LHCN-M2 (cell line): ENCODE measurements around the gene GGTLC2. TPM values are rescaled to one million over a fixed set of nuclear protein-coding genes. Genes with fewer than 3 reads are reported as not detected.
A peak's percentile ranks its signal among the peaks of the same experiment; 100 is the strongest.
"Not testable (repeated sequence)": the region's sequence is repeated elsewhere in the genome, so short reads cannot be mapped to it uniquely, and the experiment has no call there.

Experiments used
- DNase-seq: peaks from one replicate; pipeline ENCODE4 v3.0.0-alpha.2; 2012; ENCODE audit warnings: low read depth
- polyA plus RNA-seq: library from polyadenylated mRNA; unstranded; fragments of >200 nt; gene quantifications from one replicate; pipeline ENCODE4 v1.2.1, GENCODE V29; 2012; ENCODE audit warnings: missing spikeins
- total RNA-seq: library from RNA; depleted of rRNA; stranded (reverse); fragments of >200 nt; gene quantifications from 2 replicates; pipeline ENCODE4 v1.2.3, GENCODE V29; 2014; rRNA removed

The GGTLC2 gene
- not detected in 2 replicates for total RNA-seq
- polyA plus RNA-seq = not detected

DNA sequence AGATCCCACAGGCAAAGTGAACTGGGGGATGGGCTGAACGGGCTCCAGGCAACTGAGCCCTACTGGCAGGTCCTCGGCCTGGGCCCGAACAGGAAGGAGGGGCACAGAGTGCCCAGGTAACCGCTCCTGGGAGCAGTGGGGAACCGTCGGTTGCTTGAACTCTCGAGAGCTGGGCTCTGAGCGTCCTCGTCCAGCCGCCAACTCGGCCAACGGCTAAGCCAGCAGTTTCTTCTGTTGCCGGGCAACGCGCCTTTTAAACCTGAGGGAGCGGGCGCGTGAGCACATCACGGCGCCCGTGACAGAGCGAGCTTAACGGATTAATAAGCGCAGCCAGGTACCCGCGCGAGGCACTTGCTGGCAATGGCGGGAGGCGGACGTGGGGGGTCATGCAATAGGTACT is at the start of gene GGTLC2:
Gene GGTLC2, plus strand, starts transcription at position 301 of the 400 bp plus-strand sequence. CDS start 1,732 bp downstream, outside the sequence.
- DNase-seq = not testable (repeated sequence)

DNA sequence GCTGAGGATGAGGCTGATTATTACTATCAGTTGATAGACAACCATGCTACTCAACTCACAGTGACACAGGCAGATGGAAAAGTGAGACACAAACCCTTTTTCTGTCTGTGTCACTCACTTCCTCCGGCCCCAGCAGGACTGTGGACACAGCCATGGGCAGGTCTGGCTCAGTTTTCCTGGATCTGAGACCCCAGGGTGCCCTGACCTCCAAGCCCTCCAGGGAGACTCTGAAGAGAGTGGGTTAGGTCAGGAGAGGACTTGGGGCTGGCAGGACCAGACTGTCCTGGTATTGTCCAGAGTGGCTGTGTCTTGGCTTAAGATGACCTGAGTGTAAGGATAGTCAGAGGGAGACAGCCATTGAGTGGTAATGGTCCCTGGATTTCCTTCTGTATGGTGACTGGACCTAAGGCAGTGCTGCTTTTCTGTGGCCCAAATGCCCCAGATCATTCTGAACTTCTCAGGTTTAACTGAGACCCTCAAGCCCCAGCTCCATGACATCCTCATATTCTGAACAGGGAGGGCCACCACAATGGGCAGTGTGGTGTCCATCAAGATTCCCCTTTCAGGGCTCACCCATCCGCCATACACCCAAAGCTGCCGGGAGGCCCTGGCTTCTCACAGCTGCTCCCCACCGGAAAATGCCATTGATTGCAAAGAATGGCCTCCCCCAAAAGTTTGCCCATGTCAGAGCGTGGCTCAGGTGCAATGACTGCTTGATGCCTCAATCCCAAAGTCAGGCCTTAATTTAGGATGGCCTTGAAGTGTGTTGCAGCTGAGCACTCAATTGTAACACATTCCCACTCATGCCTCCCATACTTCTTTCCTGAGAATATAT is 49.2 kb upstream of the GGTLC2 start:
- no peak for DNase-seq

DNA sequence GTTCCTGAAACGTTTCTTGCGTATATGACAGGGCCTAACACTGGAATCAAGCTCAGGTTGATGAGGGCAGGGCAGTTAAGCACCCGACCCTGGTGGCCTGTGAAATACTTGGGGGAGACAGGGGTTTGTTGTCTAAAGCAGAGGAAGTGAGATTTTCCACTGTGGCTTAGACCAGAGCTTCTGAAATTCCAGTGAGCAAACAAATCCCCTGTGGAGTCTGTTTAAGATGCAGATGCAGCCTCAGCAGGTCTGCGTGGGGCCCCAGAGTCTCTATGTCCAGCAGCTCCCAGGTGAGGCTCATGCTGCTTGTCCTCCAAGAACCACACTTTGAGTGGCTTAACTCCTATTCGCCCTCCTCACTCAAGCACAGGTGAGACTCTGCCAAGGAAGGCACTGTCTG is 46.3 kb upstream of the GGTLC2 start:
- no peak for DNase-seq

- no peak for DNase-seq
Measured at GRCh38 chr22:22599248-22599647, 45.2 kb upstream of the GGTLC2 start.

DNA sequence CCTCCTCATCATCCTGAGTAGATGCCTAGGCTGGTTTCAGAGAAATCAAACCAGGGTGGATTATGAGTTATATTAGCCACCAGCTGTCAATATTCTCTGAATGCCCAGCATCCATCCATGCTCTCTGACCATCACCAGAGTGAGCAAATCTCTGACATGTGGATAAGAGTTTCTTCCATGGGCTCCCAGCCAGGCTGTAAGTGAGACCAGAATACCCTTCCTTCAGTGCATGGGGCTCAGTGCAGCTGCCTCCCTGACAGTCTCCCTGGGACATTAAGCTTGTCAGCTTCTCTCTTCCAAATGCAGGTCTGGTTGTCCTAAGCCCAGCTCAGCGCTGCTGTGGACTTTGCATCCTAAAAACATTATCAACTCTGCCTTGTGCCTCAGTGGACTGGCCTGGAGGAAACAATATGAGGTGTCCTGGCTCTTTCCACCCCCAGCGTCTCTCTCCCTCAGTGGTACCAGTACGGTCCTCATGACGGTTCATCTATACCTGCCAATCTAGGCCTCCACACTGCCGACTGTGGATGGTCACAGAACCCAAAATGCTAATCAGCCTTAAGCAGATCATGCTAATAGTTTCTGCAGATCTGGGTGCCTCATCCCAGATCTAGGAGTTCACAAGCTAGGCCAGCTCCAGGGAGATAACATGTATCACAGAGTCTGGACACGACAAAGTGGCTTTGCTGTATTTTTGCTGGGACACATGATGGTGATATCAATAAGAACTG is 43.7 kb upstream of the GGTLC2 start:
- no peak for DNase-seq

DNA sequence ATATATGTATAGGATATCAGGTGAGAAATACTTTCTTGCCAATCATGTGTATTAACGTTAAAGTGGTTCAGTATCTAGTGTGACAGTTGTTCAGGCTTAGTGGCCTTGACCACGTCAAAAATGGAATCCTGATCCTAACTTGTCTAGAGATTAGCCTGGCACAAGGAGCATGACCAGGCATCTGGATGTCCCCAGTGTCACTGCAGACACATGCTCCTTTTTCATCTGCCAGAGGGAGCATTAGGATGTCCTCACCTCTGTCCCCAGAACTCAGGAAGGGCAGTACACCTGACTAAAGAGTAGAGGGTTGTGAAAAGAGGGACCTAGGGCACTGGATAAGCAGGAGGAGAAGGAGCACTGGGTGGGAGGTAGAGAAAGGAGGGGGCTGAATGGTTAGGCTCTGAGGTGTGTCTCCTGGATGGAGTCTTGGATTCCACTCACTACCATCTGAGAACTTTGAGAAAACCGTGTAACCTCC is 40.9 kb upstream of the GGTLC2 start:
- DNase-seq = no peak

GRCh38 chr22:22604326-22605073 is 39.9 kb upstream of the GGTLC2 start:
- DNase-seq = no peak

- DNase-seq = no peak
Measured at GRCh38 chr22:22605074-22605404, 39.4 kb upstream of the GGTLC2 start.

- not testable (repeated sequence) for DNase-seq
Measured at GRCh38 chr22:22608022-22608421, 36.4 kb upstream of the GGTLC2 start.

- peak; percentile 1 for DNase-seq
Measured at GRCh38 chr22:22609291-22609690, 35.1 kb upstream of the GGTLC2 start.

GRCh38 chr22:22612516-22612915 is 31.9 kb upstream of the GGTLC2 start:
- no peak for DNase-seq

DNA sequence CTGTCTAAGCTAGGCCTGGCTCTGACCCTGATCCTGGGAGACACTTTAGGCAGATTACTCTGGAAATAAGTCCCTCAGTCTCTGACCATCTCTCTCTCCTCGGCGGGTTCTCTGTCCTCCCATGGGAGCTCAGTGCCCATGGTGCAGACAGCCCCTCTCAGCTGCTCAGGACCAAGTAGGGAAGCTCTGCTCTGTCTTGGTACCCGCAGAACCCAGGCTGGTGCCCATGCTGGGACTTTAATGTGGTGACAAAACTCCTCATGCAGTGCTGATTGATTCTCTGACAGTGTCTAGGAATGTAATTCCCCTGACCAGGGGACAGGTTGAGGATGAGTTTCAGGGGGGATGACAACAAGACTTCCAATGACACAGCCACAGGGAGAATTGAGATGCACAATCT is 30.3 kb upstream of the GGTLC2 start:
- DNase-seq = no peak

GRCh38 chr22:22616636-22617035 is 27.8 kb upstream of the GGTLC2 start:
- DNase-seq = no peak

GRCh38 chr22:22618448-22618847 is 26.0 kb upstream of the GGTLC2 start:
- DNase-seq = no peak

- DNase-seq = no peak
Measured at GRCh38 chr22:22618923-22619322, 25.5 kb upstream of the GGTLC2 start.

DNA sequence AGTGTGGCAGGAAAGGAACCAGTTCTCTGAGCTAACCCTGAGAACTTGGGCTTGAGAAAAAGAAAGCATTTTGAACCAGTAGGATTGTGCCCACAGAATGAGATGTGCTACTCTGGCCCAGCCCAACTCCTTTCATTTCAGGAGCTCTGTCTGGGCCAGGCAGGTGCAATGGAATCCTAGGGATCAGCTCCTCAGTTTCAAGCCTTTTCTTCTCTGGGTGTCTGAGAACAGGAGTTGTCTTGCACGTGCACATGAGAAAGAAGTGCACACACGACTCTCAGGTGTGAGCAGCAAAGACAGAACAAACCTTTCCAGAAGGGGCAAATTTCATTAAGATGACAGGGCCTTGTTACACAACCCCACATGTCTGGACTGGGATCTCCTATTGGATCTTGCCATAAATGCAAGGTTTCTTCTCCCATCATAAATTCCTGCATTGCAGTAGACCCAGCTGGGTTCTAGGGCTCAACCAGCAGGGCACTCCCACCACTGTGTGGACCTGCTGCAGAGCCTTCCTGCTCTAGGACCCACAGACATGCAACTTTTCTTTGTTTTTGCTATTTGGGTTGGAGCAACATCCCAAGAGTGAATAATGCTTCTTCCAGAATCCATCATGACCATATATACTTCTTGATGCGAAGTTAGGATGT is 24.5 kb upstream of the GGTLC2 start:
- DNase-seq = no peak

DNA sequence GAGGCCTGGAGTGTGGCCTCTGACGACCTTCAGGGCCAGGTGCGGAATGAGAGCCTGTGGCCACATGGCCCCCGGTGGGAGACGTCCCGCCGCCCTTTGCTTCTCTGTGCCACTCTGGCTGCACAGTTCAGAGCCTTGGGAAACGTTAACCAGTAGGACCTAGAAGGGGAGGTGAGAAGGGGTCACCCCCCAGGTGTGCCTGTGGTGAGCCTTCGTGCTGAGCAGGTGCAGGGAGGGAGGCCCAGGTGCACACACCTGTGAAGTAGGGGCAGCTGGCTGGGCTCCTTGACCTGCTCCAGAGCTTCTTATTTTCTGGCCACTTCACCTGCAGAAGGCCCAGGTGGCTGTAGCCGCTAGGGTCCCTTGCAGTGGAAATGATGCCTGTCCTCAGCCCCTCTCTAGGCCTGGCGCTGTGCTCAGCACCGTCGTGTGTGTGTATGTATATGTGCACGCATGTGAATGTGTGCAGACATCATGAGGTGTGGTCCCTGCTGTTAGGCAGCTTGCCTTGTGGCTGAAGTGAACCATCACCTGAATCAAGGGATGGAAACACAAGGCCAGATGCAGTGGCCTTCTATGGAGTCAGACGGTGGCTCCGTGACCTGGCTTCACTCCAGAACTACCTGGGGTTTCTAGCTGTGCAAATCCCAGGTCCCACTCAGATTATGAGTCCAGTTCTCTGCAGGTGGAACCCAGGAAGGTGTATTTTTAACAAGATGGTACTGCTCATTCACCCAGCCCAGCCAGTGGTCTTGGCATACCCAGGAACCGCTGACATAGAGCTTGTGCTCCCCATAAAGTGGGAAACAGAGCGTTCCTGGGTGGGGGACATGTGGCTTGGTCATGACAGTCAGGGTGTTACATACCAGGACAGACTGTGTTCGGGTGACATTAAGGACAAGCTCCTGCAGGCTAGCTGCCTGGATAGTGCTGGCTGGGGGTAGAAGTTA is 15.6 kb upstream of the GGTLC2 start:
- DNase-seq = not testable (repeated sequence)

GRCh38 chr22:22631223-22631652 is 13.2 kb upstream of the GGTLC2 start:
- DNase-seq = peak; percentile 21

DNA sequence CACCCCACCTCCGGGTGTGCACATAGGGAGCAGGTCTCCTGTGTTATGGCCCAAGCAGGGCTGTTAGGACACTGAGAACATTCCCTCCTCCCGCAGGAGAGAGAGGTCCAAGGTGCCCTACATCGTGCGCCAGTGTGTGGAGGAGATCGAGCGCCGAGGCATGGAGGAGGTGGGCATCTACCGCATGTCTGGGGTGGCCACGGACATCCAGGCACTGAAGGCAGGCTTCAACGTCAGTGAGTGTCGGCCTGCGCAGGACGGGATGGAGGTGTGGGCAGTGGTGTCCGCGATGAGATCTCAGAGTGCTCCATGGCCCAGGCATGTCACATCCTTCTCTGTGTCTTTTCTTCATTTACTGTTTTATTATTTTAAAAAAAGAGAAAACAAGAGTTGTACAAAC is 12.2 kb upstream of the GGTLC2 start:
- DNase-seq = not testable (repeated sequence)

DNA sequence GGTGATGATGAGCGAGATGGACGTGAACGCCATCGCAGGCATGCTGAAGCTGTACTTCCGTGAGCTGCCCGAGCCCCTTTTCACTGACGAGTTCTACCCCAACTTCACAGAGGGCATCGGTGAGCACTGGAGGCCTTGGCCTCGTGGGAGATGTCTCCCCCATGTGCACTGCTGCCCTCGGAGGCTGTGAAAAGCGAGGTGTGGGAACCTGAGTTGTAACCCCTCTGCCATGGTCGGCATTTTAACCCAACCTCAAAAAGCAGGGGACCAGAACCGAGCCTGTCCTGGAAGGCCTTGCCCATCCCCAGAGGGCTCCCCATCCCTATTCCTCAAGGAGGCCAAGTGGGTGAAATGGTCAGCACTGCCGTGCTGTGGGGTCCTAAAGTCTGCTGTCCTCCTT is 10.9 kb upstream of the GGTLC2 start:
- not testable (repeated sequence) for DNase-seq
